ENCODE data around the gene ZNF343.

- TF ChIP-seq, protein P1, sequence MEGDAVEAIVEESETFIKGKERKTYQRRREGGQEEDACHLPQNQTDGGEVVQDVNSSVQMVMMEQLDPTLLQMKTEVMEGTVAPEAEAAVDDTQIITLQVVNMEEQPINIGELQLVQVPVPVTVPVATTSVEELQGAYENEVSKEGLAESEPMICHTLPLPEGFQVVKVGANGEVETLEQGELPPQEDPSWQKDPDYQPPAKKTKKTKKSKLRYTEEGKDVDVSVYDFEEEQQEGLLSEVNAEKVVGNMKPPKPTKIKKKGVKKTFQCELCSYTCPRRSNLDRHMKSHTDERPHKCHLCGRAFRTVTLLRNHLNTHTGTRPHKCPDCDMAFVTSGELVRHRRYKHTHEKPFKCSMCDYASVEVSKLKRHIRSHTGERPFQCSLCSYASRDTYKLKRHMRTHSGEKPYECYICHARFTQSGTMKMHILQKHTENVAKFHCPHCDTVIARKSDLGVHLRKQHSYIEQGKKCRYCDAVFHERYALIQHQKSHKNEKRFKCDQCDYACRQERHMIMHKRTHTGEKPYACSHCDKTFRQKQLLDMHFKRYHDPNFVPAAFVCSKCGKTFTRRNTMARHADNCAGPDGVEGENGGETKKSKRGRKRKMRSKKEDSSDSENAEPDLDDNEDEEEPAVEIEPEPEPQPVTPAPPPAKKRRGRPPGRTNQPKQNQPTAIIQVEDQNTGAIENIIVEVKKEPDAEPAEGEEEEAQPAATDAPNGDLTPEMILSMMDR (IDR thresholded peaks at IDR 0.05) = no peak
- no peak for TF ChIP-seq POLR2A (IDR thresholded peaks at IDR 0.05)
Observed at GRCh38 chr20:2520617-2521016, 11.9 kb upstream of the ZNF343 start.
